GM12878 (cell line): ENCODE data around the gene EEF2K. TPM values are rescaled to one million over a fixed set of nuclear protein-coding genes. Genes with fewer than 3 reads are reported as not detected.

Source experiments
- ATAC-seq: fragments of 200-7000 bp; cut with Tn5 transposase; 3 replicates; pipeline ENCODE4 v1.9.1; 2020; ENCODE audit warnings: mild to moderate bottlenecking, moderate library complexity
- BruUV-seq: library from RNA; stranded (reverse); fragments of 400-500 nt; replicated peaks from 2 replicates; lab custom pipeline; 2021; lab: Mats Ljungman, UMichigan
- CTCF ChIA-PET: fragments of 300-600 bp; sonication (Branson Sonifier 250); formaldehyde crosslinking; extraction: SDS; loops from one replicate; lab custom pipeline; 2021; ENCODE audit warnings: inconsistent platforms; lab: Yijun Ruan, JAX
- POLR2A ChIA-PET: fragments of 350-600 bp; formaldehyde crosslinking; extraction: SDS; loops from one replicate; lab custom pipeline; 2021; ENCODE audit warnings: inconsistent platforms; lab: Charles Lee
- RAD21 ChIA-PET: fragments of 300-600 bp; sonication (Branson Sonifier 250); formaldehyde crosslinking; loops from one replicate; lab custom pipeline; 2023; ENCODE audit warnings: antibody characterized with exemption; ENCODE audit not compliant: unreplicated experiment; lab: Charles Lee
- SMC1A ChIA-PET: fragments of 300-600 bp; sonication (Branson Sonifier 250); formaldehyde crosslinking; loops from one replicate; lab custom pipeline; 2023; ENCODE audit not compliant: unreplicated experiment, uncharacterized antibody; lab: Charles Lee
- DNase-seq: peaks from one replicate; pipeline ENCODE4 v3.0.0-alpha.2; 2011; ENCODE audit warnings: low read depth, low spot score
- FAIRE-seq: peaks from 3 replicates; lab custom pipeline; 2011; peaks lifted over from hg19 to GRCh38; lab: Jason Lieb, UNC
- H2AFZ ChIP-seq: 2 replicates; pipeline ENCODE4 v1.6.0; 2011; ENCODE audit warnings: low read depth, low read length, control low read depth; ENCODE audit not compliant: control insufficient read depth
- H3K27ac ChIP-seq: 2 replicates; pipeline ENCODE4 v1.5.1; 2011; ENCODE audit warnings: control low read depth; ENCODE audit not compliant: control insufficient read depth, insufficient read depth
- H3K27me3 ChIP-seq, 2 experiments: replicated peaks in 1 of 2; 2 replicates each; pipeline versions ENCODE4 v1.6.0 to v1.6.1; 2011; ENCODE audit warnings: low read length in 1 of 2; ENCODE audit not compliant: control insufficient read depth in 2 of 2, insufficient read depth in 2 of 2
- H3K36me3 ChIP-seq, 2 experiments: 2 replicates each; pipeline ENCODE4 v1.5.1; 2011; ENCODE audit warnings: low read length in 1 of 2; ENCODE audit not compliant: control insufficient read depth in 2 of 2, insufficient read depth in 2 of 2
- H3K4me1 ChIP-seq: 2 replicates; pipeline ENCODE4 v1.6.1; 2011; ENCODE audit warnings: mild to moderate bottlenecking, low read length, moderate library complexity, mixed read lengths; ENCODE audit not compliant: control insufficient read depth, insufficient read depth
- H3K4me2 ChIP-seq: 2 replicates; pipeline ENCODE4 v1.6.0; 2011; ENCODE audit warnings: control low read depth; ENCODE audit not compliant: control insufficient read depth, insufficient read depth
- H3K4me3 ChIP-seq: fragments of 200-600 bp; sonication (generic); 2 replicates; pipeline ENCODE4 v1.5.1; 2016
- H3K79me2 ChIP-seq: 2 replicates; pipeline ENCODE4 v1.6.0; 2011; ENCODE audit warnings: low read length; ENCODE audit not compliant: control insufficient read depth, insufficient read depth
- H3K9ac ChIP-seq: 2 replicates; pipeline ENCODE4 v1.8.0; 2011; ENCODE audit warnings: low read length, control low read depth, mixed read lengths; ENCODE audit not compliant: control insufficient read depth, insufficient read depth
- H3K9me3 ChIP-seq: replicated peaks from 3 replicates; pipeline ENCODE4 v1.5.1; 2011; ENCODE audit warnings: mild to moderate bottlenecking, low read length; ENCODE audit not compliant: control insufficient read depth, insufficient read depth
- H4K20me1 ChIP-seq: 2 replicates; pipeline ENCODE4 v1.6.0; 2011; ENCODE audit not compliant: control insufficient read depth, insufficient read depth
- ASH2L ChIP-seq: fragments of 300-600, 200-600 bp; sonication (generic); IDR thresholded peaks from 2 replicates; pipeline ENCODE4 v1.6.1; 2017; ENCODE audit warnings: low read depth, mild to moderate bottlenecking, borderline replicate concordance
- CBX5 ChIP-seq: sonication (generic); IDR thresholded peaks from 2 replicates; pipeline ENCODE4 v1.6.1; 2016; ENCODE audit warnings: low read depth, moderate library complexity, mild to moderate bottlenecking, inconsistent platforms
- FOXM1 ChIP-seq: IDR thresholded peaks from 2 replicates; pipeline ENCODE4 v1.6.1; 2012; ENCODE audit warnings: low read depth, mild to moderate bottlenecking, inconsistent platforms, low read length, moderate library complexity
- HCFC1 ChIP-seq: fragments of 150-350 bp; IDR thresholded peaks from 2 replicates; pipeline ENCODE4 v1.6.1; 2014; ENCODE audit warnings: low read length
- KAT2A ChIP-seq: conservative IDR thresholded peaks from 2 replicates; pipeline ENCODE4 v1.6.1; 2011; ENCODE audit warnings: low read depth, low read length; ENCODE audit not compliant: control insufficient read depth
- NR2C1 ChIP-seq: fragments of 450-650 bp; IDR thresholded peaks from 2 replicates; pipeline ENCODE4 v1.6.1; 2017; ENCODE audit warnings: antibody characterized with exemption, mild to moderate bottlenecking, moderate library complexity
- NR2C2 ChIP-seq: IDR thresholded peaks from 2 replicates; pipeline ENCODE4 v1.6.1; 2011; ENCODE audit warnings: borderline replicate concordance, low read depth; ENCODE audit not compliant: control insufficient read depth, insufficient read length
- PAX5 ChIP-seq: IDR thresholded peaks from 2 replicates; pipeline ENCODE4 v1.6.1; 2011; ENCODE audit warnings: low read depth, low read length, borderline replicate concordance
- SUPT20H ChIP-seq: IDR thresholded peaks from 2 replicates; pipeline ENCODE4 v1.6.1; 2011; ENCODE audit warnings: low read depth, mild to moderate bottlenecking, low read length, moderate library complexity, borderline replicate concordance; ENCODE audit not compliant: control insufficient read depth
- ZNF217 ChIP-seq: fragments of 450-650 bp; IDR thresholded peaks from 2 replicates; pipeline ENCODE4 v1.6.1; 2017; ENCODE audit warnings: antibody characterized with exemption, mild to moderate bottlenecking
- ZNF384 ChIP-seq: IDR thresholded peaks from 2 replicates; pipeline ENCODE4 v1.6.1; 2012; ENCODE audit warnings: low read depth, mild to moderate bottlenecking, low read length, improper control_type of control experiment, borderline replicate concordance
- WGBS: methylation state at CpG from one replicate; pipeline ENCODE4 v1.1.6; 2016; ENCODE audit warnings: low lambda C conversion rate; ENCODE audit not compliant: insufficient replicate concordance, insufficient coverage; ENCODE audit errors: missing lambda C conversion rate; 5-methylcytosine and 5-hydroxymethylcytosine counted together
- in situ Hi-C: fragments of 300-500 bp; cut with MboI; formaldehyde crosslinking; loops from 9 replicates; pipeline ENCODE4 v1.14.3; 2018; ENCODE audit warnings: mixed read lengths
- intact Hi-C: fragments of 100-400 bp; cut with micrococcal nuclease; formaldehyde crosslinking; loops from one replicate; pipeline ENCODE4 v1.14.2; 2022; ENCODE audit not compliant: unreplicated experiment
- polyA plus RNA-seq, 11 experiments: library from polyadenylated mRNA; depleted of rRNA in 4 of 11; unstranded in 6 of 11; stranded (reverse) in 5 of 11; fragments of >200 nt; fragmentation: Nextera tagmentation in 4 of 11; fragmentation: Illumina TruSeq in 1 of 11; extraction: Ambion mirVana in 4 of 11; extraction: Trizol in 1 of 11; gene quantifications; 1 replicate in 1 of 11; 2 replicates in 10 of 11; pipeline versions ENCODE4 v1.2.1 to v1.2.3, GENCODE V29; 2011 to 2016; ENCODE audit warnings: inconsistent platforms in 2 of 11, missing spikeins in 2 of 11, low read depth in 1 of 11
- total RNA-seq, 4 experiments: library from RNA; depleted of rRNA in 3 of 4; stranded (reverse); fragments of >200 nt in 3 of 4; fragmentation: Illumina TruSeq in 1 of 4; extraction: Trizol in 1 of 4; gene quantifications; 2 replicates each; pipeline versions ENCODE4 v1.2.1 to v1.2.3, GENCODE V29; 2013 to 2021
- TF ChIP-seq, protein P1 (sequence below): fragments of 450-650 bp; IDR thresholded peaks from 2 replicates; pipeline ENCODE4 v1.6.1; 2017; ENCODE audit warnings: borderline replicate concordance
- TF ChIP-seq, protein P2 (sequence below): IDR thresholded peaks from 2 replicates; pipeline ENCODE4 v1.6.1; 2011; ENCODE audit warnings: low read depth, low read length, improper control_type of control experiment, borderline replicate concordance
- TF ChIP-seq, protein P3 (sequence below): fragments of 150-350 bp; IDR thresholded peaks from 2 replicates; pipeline ENCODE4 v1.6.1; 2016; ENCODE audit warnings: low read depth, low read length
- TF ChIP-seq, protein P4 (sequence below): IDR thresholded peaks from 2 replicates; pipeline ENCODE4 v1.6.1; 2012; ENCODE audit warnings: low read depth, low read length, improper control_type of control experiment

EEF2K gene
- total and polyA plus RNA-seq, 10 of the 15 experiments (the other 5 are each of a cell fraction or from before 2014, with no cell fraction given) = 2.0 to 29.6 (median 12.2) TPM

DNA sequence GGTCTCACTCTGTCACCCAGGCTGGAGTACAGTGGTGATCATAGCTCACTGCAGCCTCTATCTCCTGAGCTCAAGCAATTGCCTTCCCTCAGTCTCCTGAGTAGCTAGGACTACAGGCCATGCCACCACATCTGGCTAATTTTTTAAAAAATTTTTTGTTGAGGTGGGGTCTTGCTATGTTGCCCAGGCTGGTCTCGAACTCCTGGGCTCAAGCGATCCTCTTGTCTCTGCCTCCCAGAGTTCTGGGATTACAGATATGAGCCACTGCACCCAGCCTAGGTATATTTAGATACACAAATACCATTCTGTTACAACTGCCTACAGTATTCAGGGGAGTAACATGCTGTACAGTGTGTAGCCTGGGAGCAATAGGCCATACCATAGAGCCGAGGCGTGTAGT lies 105.4 kb downstream of the EEF2K start:
- H3K9ac ChIP-seq = no peak overlapping the region
- TF ChIP-seq, protein P1, sequence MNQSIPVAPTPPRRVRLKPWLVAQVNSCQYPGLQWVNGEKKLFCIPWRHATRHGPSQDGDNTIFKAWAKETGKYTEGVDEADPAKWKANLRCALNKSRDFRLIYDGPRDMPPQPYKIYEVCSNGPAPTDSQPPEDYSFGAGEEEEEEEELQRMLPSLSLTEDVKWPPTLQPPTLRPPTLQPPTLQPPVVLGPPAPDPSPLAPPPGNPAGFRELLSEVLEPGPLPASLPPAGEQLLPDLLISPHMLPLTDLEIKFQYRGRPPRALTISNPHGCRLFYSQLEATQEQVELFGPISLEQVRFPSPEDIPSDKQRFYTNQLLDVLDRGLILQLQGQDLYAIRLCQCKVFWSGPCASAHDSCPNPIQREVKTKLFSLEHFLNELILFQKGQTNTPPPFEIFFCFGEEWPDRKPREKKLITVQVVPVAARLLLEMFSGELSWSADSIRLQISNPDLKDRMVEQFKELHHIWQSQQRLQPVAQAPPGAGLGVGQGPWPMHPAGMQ = no peak
- no peak for TF ChIP-seq ZNF384
- TF ChIP-seq NR2C2 = no peak
- TF ChIP-seq CBX5 = no peak
- no peak for TF ChIP-seq ASH2L
- TF ChIP-seq SUPT20H = no peak
- TF ChIP-seq, protein P2, sequence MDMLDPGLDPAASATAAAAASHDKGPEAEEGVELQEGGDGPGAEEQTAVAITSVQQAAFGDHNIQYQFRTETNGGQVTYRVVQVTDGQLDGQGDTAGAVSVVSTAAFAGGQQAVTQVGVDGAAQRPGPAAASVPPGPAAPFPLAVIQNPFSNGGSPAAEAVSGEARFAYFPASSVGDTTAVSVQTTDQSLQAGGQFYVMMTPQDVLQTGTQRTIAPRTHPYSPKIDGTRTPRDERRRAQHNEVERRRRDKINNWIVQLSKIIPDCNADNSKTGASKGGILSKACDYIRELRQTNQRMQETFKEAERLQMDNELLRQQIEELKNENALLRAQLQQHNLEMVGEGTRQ = no peak
- no peak for TF ChIP-seq PAX5
- no peak for TF ChIP-seq KAT2A
- no peak for TF ChIP-seq FOXM1
- TF ChIP-seq, protein P3, sequence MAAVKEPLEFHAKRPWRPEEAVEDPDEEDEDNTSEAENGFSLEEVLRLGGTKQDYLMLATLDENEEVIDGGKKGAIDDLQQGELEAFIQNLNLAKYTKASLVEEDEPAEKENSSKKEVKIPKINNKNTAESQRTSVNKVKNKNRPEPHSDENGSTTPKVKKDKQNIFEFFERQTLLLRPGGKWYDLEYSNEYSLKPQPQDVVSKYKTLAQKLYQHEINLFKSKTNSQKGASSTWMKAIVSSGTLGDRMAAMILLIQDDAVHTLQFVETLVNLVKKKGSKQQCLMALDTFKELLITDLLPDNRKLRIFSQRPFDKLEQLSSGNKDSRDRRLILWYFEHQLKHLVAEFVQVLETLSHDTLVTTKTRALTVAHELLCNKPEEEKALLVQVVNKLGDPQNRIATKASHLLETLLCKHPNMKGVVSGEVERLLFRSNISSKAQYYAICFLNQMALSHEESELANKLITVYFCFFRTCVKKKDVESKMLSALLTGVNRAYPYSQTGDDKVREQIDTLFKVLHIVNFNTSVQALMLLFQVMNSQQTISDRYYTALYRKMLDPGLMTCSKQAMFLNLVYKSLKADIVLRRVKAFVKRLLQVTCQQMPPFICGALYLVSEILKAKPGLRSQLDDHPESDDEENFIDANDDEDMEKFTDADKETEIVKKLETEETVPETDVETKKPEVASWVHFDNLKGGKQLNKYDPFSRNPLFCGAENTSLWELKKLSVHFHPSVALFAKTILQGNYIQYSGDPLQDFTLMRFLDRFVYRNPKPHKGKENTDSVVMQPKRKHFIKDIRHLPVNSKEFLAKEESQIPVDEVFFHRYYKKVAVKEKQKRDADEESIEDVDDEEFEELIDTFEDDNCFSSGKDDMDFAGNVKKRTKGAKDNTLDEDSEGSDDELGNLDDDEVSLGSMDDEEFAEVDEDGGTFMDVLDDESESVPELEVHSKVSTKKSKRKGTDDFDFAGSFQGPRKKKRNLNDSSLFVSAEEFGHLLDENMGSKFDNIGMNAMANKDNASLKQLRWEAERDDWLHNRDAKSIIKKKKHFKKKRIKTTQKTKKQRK = no peak
- TF ChIP-seq, protein P4, sequence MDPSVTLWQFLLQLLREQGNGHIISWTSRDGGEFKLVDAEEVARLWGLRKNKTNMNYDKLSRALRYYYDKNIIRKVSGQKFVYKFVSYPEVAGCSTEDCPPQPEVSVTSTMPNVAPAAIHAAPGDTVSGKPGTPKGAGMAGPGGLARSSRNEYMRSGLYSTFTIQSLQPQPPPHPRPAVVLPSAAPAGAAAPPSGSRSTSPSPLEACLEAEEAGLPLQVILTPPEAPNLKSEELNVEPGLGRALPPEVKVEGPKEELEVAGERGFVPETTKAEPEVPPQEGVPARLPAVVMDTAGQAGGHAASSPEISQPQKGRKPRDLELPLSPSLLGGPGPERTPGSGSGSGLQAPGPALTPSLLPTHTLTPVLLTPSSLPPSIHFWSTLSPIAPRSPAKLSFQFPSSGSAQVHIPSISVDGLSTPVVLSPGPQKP = no peak
- no peak for TF ChIP-seq ZNF217
- no peak for TF ChIP-seq HCFC1
- TF ChIP-seq NR2C1 = no peak
- no peaks in the 10 kb centered on the region for H3K79me2 ChIP-seq
- in situ Hi-C loops = loop anchor here (25.0 kb wide), 1 partner anchor 251 kb away; no protein-coding TSS in a partner anchor
- H3K4me3 ChIP-seq = no peak overlapping the region
- FAIRE-seq (no peak), ATAC-seq (no peak), DNase-seq (no peak)
- CTCF ChIA-PET = interaction anchor here (4.0 kb wide), 1 partner anchor 11 kb away, joined by 21 read pairs; no protein-coding TSS in a partner anchor
- no peak overlapping the region for H3K4me2 ChIP-seq
- no TSS peak for BruUV-seq
- intact Hi-C loops = no loop called here
- H3K27ac ChIP-seq = no peak overlapping the region
- H3K9me3 ChIP-seq = no peaks in the 10 kb centered on the region
- H4K20me1 ChIP-seq = no peaks in the 10 kb centered on the region
- 99% methylated on average over 4 of the region's 4 CpGs for WGBS
- no peak overlapping the region for H2AFZ ChIP-seq
- RAD21 ChIA-PET = no interaction called here
- H3K36me3 ChIP-seq = peaks cover 29 to 45% of the 10 kb centered on the region in 2 experiments; a peak in 3 of 4 replicates
- SMC1A ChIA-PET = interaction anchor here (0.6 kb wide), 1 partner anchor 45 kb away, joined by 3 read pairs; no protein-coding TSS in a partner anchor
- no peaks in the 10 kb centered on the region for H3K4me1 ChIP-seq
- POLR2A ChIA-PET = no interaction called here
- H3K27me3 ChIP-seq = no peaks in the 10 kb centered on the region
